HuH-7 (cell line): ENCODE data around the gene PIK3CB.
"Not testable (repeated sequence)": the region's sequence is repeated elsewhere in the genome, so short reads cannot be mapped to it uniquely, and the experiment has no call there.

Source experiments
- DNase-seq: peaks from one replicate; pipeline ENCODE4 v3.0.0; 2011; ENCODE audit warnings: low spot score

Gene PIK3CB

GRCh38 chr3:138803006-138803653 lies 31.6 kb downstream of the PIK3CB start:
- no peak for DNase-seq

GRCh38 chr3:138802223-138802622 lies 32.5 kb downstream of the PIK3CB start:
- DNase-seq: not testable (repeated sequence)

GRCh38 chr3:138801792-138802191 lies 32.9 kb downstream of the PIK3CB start:
- DNase-seq: no peak

- no peak for DNase-seq
Observed at GRCh38 chr3:138800248-138800647, 34.5 kb downstream of the PIK3CB start.

GRCh38 chr3:138799822-138800221 lies 34.9 kb downstream of the PIK3CB start:
- DNase-seq: no peak

- no peak for DNase-seq
Observed at GRCh38 chr3:138797508-138798038, 37.2 kb downstream of the PIK3CB start.

GRCh38 chr3:138796761-138797160 lies 38.0 kb downstream of the PIK3CB start:
- DNase-seq: no peak

GRCh38 chr3:138786788-138787271 lies 47.9 kb downstream of the PIK3CB start:
- DNase-seq: peak; percentile 30

GRCh38 chr3:138785951-138786350 lies 48.8 kb downstream of the PIK3CB start:
- DNase-seq: no peak

- not testable (repeated sequence) for DNase-seq
Observed at GRCh38 chr3:138785362-138785857, 49.3 kb downstream of the PIK3CB start.

- no peak for DNase-seq
Observed at GRCh38 chr3:138782755-138783154, 52.0 kb downstream of the PIK3CB start.

GRCh38 chr3:138781012-138781470 lies 53.7 kb downstream of the PIK3CB start:
- DNase-seq: no peak

- DNase-seq: no peak
Observed at GRCh38 chr3:138778643-138779042, 56.1 kb downstream of the PIK3CB start.

GRCh38 chr3:138776961-138777360 lies 57.8 kb downstream of the PIK3CB start:
- no peak for DNase-seq

- no peak for DNase-seq
Observed at GRCh38 chr3:138775254-138775595, 59.5 kb downstream of the PIK3CB start.

- DNase-seq: no peak
Observed at GRCh38 chr3:138774529-138775253, 60.0 kb downstream of the PIK3CB start.

GRCh38 chr3:138771585-138771984 lies 63.1 kb downstream of the PIK3CB start:
- DNase-seq: no peak

GRCh38 chr3:138769616-138770015 lies 65.1 kb downstream of the PIK3CB start:
- DNase-seq: no peak

- no peak for DNase-seq
Observed at GRCh38 chr3:138768946-138769345, 65.8 kb downstream of the PIK3CB start.

- DNase-seq: no peak
Observed at GRCh38 chr3:138768125-138768524, 66.6 kb downstream of the PIK3CB start.

GRCh38 chr3:138767498-138768104 lies 67.1 kb downstream of the PIK3CB start:
- no peak for DNase-seq

GRCh38 chr3:138761002-138761401 lies 73.7 kb downstream of the PIK3CB start:
- no peak for DNase-seq

GRCh38 chr3:138748190-138748589 lies 86.5 kb downstream of the PIK3CB start:
- no peak for DNase-seq
